Activated naive CD4-positive, alpha-beta T cell treated with anti-CD3 and anti-CD28 coated beads, Interleukin-2, amount 10 ng/mL, durations not matched to agents 7 days and 5 days (primary cell): ENCODE measurements around the gene LTK.

Source experiments
- CTCF ChIA-PET: fragments of 350-600 bp; sonication (Branson Sonifier 250); formaldehyde crosslinking; loops from one replicate; lab custom pipeline; 2021; ENCODE audit warnings: antibody characterized with exemption; lab: Charles Lee
- DNase-seq: peaks from one replicate; pipeline ENCODE4 v3.0.0-alpha.2; 2020
- H3K27ac Mint-ChIP-seq: one replicate; pipeline ENCODE4 v1.8.0; 2021; ENCODE audit warnings: mild to moderate bottlenecking, moderate library complexity, mixed read lengths
- H3K27me3 Mint-ChIP-seq: one replicate; pipeline ENCODE4 v1.8.0; 2021; ENCODE audit warnings: mild to moderate bottlenecking, mixed read lengths
- H3K36me3 Mint-ChIP-seq: one replicate; pipeline ENCODE4 v1.8.0; 2021; ENCODE audit warnings: mixed read lengths
- H3K4me1 Mint-ChIP-seq: one replicate; pipeline ENCODE4 v1.8.0; 2021; ENCODE audit warnings: mixed read lengths
- H3K4me3 Mint-ChIP-seq: one replicate; pipeline ENCODE4 v1.8.0; 2021; ENCODE audit warnings: mild to moderate bottlenecking, moderate library complexity, mixed read lengths
- H3K9me3 Mint-ChIP-seq: one replicate; pipeline ENCODE4 v1.8.0; 2021; ENCODE audit warnings: mixed read lengths

LTK gene

DNA sequence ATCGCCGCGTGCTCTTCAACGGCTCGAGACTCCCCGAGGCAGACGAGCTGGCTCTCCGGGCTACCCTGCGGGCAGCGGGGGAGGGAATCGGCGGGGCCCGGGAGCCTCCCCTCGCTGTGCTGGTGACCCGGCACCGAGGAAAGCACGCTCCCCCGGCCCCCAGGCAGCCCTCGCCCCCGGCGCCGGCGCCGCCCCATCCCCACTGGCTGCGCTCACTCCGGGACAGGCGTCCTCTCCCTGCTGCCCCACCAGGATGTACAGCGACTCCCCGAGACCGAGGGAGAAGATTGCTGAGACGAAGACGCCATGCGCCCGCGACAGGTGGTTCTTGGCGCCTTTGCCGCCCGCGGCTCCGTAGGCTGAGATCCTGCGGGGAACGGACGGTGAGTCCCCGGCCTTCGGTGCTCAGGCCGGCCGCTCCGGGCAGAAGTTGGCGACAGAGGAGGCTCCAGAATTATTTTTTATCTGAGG lies 1.7 kb downstream of the LTK start:
- Mint-ChIP-seq H3K4me1 (peaks cover 29% of the 10 kb centered on the region), H3K27me3 (peaks cover 72% of the 10 kb centered on the region), H3K9me3 (no peaks in the 10 kb centered on the region), H3K27ac (no peak overlapping the region), H3K36me3 (no peaks in the 10 kb centered on the region), H3K4me3 (peak overlapping the region; percentile 60)
- CTCF ChIA-PET: no interaction called here
- peak; percentile 49 for DNase-seq

DNA sequence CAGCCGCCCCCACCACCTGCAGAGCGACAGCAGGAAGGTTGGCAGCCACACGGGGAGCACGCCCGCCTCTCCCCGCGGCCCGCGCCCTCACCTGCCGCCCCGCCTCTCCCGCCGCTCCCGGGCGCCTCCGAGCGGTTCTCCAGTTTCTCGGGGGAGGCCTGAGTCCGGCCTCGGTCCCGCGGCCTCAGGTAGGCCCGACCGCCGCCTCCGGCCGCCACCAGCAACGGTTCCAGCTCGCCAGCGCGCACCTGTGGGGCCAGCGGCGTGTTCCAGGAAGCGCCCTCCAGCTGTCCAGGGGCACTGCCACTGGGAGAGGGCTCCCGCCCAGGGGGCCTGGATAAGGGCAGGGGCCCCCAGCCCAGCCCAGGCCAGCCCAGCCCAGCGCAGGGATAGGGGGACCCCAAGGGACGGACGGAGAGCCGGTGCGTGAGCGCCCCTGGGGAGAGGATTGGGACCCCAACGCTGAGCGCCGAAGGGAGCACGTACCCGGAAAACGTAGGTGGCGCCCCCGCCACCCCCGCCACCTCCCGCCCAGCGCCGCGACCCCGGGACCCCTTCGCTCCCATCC lies 2.2 kb downstream of the LTK start:
- Mint-ChIP-seq H3K4me3 (no peak overlapping the region), H3K36me3 (no peaks in the 10 kb centered on the region), H3K27me3 (peaks cover 77% of the 10 kb centered on the region), H3K4me1 (peaks cover 29% of the 10 kb centered on the region), H3K9me3 (no peaks in the 10 kb centered on the region), H3K27ac (no peak overlapping the region)
- no peak for DNase-seq
- CTCF ChIA-PET: no interaction called here

DNA sequence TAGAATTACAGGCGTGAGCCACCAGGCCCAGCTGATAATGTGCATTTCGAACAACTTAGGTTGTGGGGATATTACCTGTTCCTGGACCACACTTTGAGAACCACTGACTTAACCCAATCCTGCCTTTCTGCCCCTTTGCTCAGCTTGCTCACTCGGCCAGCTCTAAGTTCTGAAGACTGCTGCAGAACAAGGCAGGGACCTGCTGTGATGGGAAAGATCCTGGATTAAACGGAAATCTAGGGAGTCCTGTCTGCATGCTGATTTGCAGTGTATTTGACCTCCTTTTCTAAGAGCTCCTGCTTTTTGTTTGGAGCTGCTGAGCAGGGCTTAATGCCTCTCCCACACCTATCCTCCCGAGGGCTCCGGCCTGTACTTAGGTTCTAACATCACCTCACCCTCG lies 2.9 kb downstream of the LTK start:
- CTCF ChIA-PET: interaction anchor here (0.7 to 0.8 kb wide), 2 partner anchors 9 to 47 kb away, joined by 3 read pairs; no protein-coding TSS in a partner anchor
- no peak for DNase-seq
- Mint-ChIP-seq H3K4me1 (peaks cover 29% of the 10 kb centered on the region), H3K4me3 (no peak overlapping the region), H3K27ac (no peak overlapping the region), H3K9me3 (no peaks in the 10 kb centered on the region), H3K27me3 (peaks cover 84% of the 10 kb centered on the region), H3K36me3 (no peaks in the 10 kb centered on the region)

DNA sequence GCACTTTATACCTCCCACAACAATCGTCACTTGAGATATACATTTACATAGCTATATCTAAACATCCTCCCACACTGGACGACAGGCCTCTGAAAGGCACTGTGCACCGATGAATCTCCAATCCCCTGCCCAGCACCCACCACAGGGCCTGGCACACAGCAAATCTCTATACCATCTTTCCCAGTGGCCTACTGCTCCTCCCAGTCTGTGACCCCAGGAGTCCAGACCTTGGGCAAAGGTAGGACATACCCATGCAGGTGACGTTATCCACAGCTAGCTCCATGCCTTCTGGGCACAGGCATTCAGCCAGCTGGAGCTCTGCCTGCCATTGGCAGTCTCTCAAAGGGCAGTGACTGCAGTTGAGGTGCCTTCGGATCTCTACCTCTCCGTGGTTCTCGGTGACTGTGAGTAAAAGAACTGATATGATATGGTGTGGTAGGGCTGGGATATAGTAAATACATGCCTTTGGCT lies 5.8 kb downstream of the LTK start:
- Mint-ChIP-seq H3K4me1 (peaks cover 18% of the 10 kb centered on the region), H3K27ac (no peak overlapping the region), H3K4me3 (no peak overlapping the region), H3K36me3 (no peaks in the 10 kb centered on the region), H3K9me3 (no peaks in the 10 kb centered on the region), H3K27me3 (peaks cover 96% of the 10 kb centered on the region)
- CTCF ChIA-PET: interaction anchor here (3.0 kb wide), 1 partner anchor 42 kb away, joined by 26 read pairs; no protein-coding TSS in a partner anchor
- DNase-seq: no peak

DNA sequence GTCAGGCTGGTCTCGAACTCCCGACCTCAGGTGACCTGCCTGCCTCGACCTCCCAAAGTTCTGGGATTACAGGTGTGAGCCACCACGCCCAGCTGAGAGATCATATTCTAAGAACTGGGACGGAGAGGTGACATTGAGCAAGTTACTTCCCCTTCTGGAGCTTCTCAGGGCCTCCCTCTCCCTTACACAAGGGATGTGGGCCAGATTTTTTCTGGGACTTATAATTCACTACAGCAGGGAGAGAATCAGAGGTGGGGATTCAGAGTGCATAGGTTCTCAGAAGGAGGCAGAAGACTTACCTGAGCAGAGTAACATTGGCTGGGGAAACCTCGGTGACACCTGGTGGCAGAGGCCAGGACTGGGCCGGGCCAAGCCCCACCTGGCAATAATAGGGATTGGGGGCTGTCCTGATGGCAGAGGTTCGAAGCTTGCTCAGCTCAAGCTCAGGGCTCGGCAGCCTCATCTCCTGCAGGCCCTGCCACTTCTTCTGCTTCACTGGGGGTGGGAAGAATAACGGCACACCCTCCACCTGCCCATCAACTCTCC lies 6.8 kb downstream of the LTK start:
- no peak for DNase-seq
- peaks cover 96% of the 10 kb centered on the region for H3K27me3 Mint-ChIP-seq
- CTCF ChIA-PET: interaction anchor here (0.6 to 3.0 kb wide), 3 partner anchors 27 to 41 kb away, joined by 3 to 26 read pairs (median 3); no protein-coding TSS in a partner anchor
- H3K36me3 Mint-ChIP-seq: no peaks in the 10 kb centered on the region
- H3K9me3 Mint-ChIP-seq: no peaks in the 10 kb centered on the region
- H3K27ac Mint-ChIP-seq: no peak overlapping the region
- peaks cover 15% of the 10 kb centered on the region for H3K4me1 Mint-ChIP-seq
- no peak overlapping the region for H3K4me3 Mint-ChIP-seq

DNA sequence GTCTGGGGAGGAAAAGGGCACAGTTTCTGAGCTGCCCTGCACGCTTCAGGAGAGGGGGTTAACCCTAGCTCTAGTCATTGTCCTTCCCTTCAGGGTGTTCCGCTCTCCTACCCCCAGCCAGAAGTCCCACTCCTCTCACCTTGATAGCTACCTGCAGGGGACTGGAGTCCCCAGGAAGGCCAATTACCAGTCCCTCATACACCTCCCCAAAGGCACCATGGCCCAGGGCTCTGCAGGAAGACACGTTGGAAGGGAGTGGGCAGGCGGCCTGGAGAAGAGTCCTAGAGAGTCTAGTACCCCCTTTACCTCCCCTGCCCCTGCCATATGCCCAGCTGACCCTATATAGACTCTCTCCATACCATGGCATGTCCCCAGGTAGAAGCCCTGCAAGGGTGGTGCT lies 7.9 kb downstream of the LTK start:
- Mint-ChIP-seq H3K27me3 (peaks cover 96% of the 10 kb centered on the region), H3K4me3 (no peak overlapping the region)
- CTCF ChIA-PET: interaction anchor here (3.0 kb wide), 1 partner anchor 40 kb away, joined by 26 read pairs; no protein-coding TSS in a partner anchor

DNA sequence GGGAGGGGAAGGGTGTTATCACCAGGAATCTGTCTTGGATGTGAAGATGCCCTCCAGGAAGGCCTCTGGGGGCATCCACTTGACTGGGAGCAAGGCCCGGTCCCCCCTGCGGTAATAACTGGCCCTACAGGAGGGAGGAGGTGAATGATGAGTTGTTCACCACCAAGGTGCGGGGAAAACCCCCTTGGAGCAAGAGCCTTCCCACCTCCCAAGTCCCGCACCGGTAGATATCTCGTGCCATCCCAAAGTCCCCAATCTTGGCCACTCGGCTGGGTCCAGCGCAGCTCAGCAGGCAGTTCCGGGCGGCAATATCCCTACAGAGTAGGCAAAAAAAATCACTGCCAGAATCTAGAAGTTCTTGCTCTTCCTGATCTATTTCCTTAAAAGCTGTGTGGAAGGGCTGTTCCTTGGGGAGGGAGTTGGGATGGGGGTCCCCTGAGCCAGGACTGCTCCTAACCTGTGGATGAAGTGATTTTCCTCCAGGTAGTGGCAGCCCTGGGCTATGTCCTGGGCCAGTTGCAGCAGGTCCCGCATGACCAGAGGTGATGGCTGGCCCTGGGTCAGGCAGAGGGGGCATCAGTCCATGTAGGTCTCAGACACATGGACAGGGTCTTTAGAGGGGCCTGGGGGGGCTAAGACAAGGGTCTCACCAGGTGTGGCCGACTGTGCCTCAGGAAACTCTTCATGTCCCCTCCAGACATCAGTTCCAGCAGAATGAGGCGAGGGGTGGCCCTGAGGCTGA lies 8.7 kb downstream of the LTK start:
- H3K36me3 Mint-ChIP-seq: no peaks in the 10 kb centered on the region
- no peak overlapping the region for H3K4me3 Mint-ChIP-seq
- CTCF ChIA-PET: interaction anchor here (0.7 to 3.0 kb wide), 2 partner anchors 39 to 242 kb away, joined by 3 to 26 read pairs; no protein-coding TSS in a partner anchor
- no peaks in the 10 kb centered on the region for H3K9me3 Mint-ChIP-seq
- H3K27me3 Mint-ChIP-seq: peaks cover 96% of the 10 kb centered on the region
- no peak overlapping the region for H3K27ac Mint-ChIP-seq
- DNase-seq: no peak
- peaks cover 26% of the 10 kb centered on the region for H3K4me1 Mint-ChIP-seq

More for the DNA sequence above, 7.9 kb downstream of the LTK start:
- Mint-ChIP-seq H3K27ac (no peak overlapping the region), H3K9me3 (no peaks in the 10 kb centered on the region), H3K4me1 (peaks cover 23% of the 10 kb centered on the region), H3K36me3 (no peaks in the 10 kb centered on the region)
- DNase-seq: no peak

DNA sequence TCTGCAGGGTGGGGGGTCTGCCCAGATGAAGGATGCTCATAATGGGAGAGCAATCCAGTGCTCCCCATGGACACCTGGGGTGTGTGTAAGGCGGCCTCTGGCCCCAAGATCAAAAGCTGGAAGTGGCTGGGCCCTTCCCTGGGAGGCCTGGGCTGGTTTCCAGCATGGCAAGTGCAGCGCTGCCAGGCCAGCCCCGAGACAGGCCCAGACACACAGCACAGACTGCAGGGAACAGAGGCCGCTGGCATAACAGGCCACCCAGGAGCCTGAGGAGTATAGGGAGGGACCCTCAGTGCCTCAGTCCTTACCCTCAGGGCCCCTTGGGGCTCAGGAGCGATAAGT lies 10.0 kb downstream of the LTK start:
- H3K27me3 Mint-ChIP-seq: peaks cover 100% of the 10 kb centered on the region
- H3K4me3 Mint-ChIP-seq: no peak overlapping the region
- CTCF ChIA-PET: interaction anchor here (0.7 kb wide), 1 partner anchor 38 kb away, joined by 5 read pairs; no protein-coding TSS in a partner anchor
- H3K27ac Mint-ChIP-seq: no peak overlapping the region
- H3K4me1 Mint-ChIP-seq: peaks cover 26% of the 10 kb centered on the region
- DNase-seq: no peak
- no peaks in the 10 kb centered on the region for H3K9me3 Mint-ChIP-seq
- no peaks in the 10 kb centered on the region for H3K36me3 Mint-ChIP-seq

DNA sequence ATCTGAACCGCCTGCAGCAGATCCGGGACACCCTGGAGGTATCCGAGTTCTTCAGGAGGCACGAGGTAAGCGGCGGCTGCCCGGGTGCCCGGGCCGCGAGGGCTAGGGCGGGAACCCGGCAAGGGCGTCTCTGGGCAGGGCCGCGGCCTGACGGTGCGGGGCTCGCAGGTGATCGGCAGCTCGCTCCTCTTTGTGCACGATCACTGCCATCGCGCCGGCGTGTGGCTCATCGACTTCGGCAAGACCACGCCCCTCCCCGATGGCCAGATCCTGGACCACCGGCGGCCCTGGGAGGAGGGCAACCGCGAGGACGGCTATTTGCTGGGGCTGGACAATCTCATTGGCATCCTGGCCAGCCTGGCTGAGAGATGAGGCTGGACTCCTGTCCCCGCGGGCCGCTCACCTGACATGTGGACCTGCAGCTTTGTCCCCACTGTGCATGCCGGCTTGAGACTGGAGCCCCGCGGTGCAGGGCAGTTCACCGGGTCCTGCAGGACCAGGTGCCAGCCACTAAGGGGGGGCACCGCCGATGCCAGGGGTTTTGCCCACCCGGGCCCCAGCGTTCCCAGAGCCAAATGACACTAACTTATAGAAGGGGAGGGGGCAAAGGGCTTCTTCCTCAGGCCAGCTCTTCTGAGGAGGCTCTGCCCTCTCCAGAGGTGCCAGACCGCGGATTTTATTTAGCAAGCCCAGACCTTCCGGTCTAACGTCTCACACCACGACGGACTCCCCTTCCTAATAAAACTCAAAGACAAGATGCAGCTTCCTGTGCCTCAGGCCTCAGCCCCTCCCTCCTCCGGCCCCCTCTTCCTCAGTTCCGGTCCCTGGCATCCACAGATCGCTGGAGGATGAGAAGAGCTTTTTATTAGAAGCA lies 10.6 kb downstream of the LTK start:
- Mint-ChIP-seq H3K36me3 (no peaks in the 10 kb centered on the region), H3K4me1 (peaks cover 26% of the 10 kb centered on the region), H3K27me3 (peaks cover 100% of the 10 kb centered on the region), H3K9me3 (no peaks in the 10 kb centered on the region), H3K4me3 (peak overlapping the region; percentile 62), H3K27ac (no peak overlapping the region)
- no peak for DNase-seq
- CTCF ChIA-PET: interaction anchor here (0.7 kb wide), 1 partner anchor 37 kb away, joined by 5 read pairs; no protein-coding TSS in a partner anchor

DNA sequence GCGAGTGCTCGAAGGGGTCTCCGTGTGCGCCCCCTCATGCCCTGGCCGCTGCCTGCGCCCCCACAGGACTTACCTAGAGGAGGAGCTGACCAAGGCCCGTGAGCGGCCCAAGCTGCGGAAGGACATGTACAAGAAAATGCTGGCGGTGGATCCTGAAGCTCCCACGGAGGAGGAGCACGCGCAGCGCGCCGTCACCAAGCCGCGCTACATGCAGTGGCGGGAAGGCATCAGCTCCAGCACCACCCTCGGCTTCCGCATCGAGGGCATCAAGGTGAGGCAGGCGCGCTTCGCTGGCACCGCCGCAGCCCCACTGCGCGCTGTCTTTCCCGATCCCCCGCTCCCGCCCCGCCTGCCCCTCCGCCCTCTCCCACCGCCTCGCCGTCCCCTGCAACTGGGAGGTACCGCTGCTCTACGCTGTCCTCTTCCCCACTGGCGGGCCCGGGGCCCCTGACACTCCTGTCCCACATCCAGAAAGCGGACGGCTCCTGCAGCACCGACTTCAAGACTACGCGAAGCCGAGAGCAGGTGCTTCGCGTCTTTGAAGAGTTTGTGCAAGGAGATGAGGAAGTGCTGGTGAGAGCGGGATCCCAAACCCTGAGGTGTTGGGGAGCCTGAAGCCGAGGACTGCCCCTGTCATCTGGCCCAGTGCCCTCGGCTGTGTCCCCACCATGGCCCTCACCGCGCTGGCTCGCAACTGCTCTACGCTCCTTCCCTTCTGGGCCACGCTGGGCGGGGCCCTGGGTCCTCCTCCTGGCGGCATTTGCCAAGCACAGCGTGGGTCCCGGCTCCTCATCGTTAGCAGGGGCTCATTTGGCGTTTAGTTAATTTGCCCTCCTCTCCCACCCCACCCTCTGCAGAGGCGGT lies 11.5 kb downstream of the LTK start:
- Mint-ChIP-seq H3K4me3 (peak overlapping the region; percentile 62), H3K36me3 (no peaks in the 10 kb centered on the region), H3K4me1 (peaks cover 26% of the 10 kb centered on the region), H3K27me3 (peaks cover 100% of the 10 kb centered on the region), H3K9me3 (no peaks in the 10 kb centered on the region), H3K27ac (no peak overlapping the region)
- CTCF ChIA-PET: interaction anchor here (0.7 to 0.8 kb wide), 2 partner anchors 8 to 36 kb away, joined by 3 to 4 read pairs; no protein-coding TSS in a partner anchor
- peak; percentile 67 for DNase-seq

DNA sequence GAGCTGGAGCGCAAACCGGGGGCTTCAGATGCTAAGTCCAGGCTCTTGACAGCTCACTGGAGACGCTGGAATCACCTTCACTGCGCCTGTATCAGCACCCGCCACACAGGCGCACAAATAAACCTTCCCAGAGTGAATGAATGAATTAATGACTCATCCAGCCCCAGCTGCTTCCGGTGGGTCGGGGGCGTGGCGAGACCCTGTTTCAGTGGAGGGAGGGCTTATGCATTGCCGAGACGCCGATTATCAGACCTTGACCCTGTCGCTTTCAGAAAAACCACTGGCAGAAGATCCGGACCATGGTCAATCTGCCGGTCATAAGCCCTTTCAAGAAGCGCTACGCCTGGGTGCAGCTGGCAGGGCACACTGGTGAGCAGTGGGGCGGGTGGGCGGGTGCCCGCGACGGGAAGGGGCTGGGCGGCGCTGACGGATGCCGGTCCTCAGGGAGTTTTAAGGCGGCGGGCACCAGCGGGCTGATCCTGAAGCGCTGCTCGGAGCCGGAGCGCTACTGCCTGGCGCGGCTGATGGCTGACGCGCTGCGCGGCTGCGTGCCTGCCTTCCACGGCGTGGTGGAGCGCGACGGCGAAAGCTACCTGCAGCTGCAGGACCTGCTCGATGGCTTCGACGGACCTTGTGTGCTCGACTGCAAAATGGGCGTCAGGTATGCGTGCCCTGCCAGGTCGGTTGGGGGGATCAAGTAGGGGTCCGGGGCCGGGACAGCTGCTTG lies 12.3 kb downstream of the LTK start:
- Mint-ChIP-seq H3K27ac (peak overlapping the region; percentile 21), H3K36me3 (no peaks in the 10 kb centered on the region), H3K9me3 (no peaks in the 10 kb centered on the region), H3K27me3 (peaks cover 100% of the 10 kb centered on the region), H3K4me3 (peak overlapping the region; percentile 66), H3K4me1 (peaks cover 26% of the 10 kb centered on the region)
- peak; percentile 50 for DNase-seq
- CTCF ChIA-PET: interaction anchor here (0.7 to 0.8 kb wide), 2 partner anchors 9 to 36 kb away, joined by 3 to 4 read pairs; no protein-coding TSS in a partner anchor

DNA sequence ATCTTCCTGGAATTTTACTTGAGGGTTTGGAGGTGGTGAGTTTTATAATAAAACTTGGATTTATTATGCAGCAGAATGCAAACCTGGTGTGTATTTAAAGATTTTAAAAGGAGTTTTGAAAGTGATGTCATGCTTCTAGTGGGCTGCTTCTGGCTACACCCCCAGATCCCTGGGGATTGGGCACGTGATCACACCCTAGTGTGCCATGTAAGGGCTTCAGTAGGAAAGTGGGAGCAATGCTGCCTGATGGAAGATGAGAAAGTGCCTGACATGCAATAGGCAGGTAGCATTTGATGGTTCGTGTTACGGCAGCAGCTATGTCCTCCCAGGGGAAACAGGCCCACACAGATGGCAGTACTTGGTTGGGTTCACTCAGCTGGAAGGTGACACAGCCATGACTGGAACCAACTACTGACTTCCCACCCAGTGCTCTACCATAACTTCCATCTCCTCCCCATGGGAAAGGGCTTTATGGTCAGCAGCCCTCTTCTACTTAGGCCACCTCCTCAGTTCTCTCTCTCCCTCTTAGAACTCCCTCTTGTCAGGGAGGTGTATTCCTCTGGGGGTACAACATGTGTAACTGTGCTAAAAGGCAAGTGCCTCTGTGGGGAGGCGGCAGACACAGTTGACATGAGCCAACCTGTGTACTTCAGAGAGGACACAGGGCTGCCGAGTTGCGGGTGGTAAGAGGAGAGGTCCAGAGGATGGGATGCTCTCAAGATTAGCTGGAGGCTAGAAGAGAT lies 14.3 kb downstream of the LTK start:
- CTCF ChIA-PET: no interaction called here
- Mint-ChIP-seq H3K36me3 (no peaks in the 10 kb centered on the region), H3K4me3 (no peak overlapping the region), H3K27ac (no peak overlapping the region), H3K4me1 (peaks cover 29% of the 10 kb centered on the region), H3K27me3 (peaks cover 100% of the 10 kb centered on the region), H3K9me3 (no peaks in the 10 kb centered on the region)
- DNase-seq: no peak
